Measurements from ENCODE around the gene TMEM37.

DNA sequence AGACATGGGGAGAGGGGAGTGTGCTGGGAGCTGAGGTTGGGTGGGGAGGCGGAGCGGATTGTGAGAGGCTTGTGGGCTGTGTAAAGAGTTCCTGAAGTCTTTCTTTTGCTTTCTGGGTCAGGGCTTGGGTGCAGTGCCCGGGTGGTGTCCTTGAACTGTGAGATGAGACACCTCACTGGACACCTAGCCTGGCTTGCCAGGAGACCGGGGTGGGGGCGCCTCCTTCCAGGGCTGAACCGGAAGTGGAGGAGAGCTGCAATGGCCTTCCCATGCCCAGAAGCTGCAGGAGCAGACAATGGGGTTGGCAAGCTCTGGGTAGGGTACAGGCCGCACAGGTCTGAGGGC is 4.3 kb downstream of the TMEM37 start:
- TF ChIP-seq, protein P1, sequence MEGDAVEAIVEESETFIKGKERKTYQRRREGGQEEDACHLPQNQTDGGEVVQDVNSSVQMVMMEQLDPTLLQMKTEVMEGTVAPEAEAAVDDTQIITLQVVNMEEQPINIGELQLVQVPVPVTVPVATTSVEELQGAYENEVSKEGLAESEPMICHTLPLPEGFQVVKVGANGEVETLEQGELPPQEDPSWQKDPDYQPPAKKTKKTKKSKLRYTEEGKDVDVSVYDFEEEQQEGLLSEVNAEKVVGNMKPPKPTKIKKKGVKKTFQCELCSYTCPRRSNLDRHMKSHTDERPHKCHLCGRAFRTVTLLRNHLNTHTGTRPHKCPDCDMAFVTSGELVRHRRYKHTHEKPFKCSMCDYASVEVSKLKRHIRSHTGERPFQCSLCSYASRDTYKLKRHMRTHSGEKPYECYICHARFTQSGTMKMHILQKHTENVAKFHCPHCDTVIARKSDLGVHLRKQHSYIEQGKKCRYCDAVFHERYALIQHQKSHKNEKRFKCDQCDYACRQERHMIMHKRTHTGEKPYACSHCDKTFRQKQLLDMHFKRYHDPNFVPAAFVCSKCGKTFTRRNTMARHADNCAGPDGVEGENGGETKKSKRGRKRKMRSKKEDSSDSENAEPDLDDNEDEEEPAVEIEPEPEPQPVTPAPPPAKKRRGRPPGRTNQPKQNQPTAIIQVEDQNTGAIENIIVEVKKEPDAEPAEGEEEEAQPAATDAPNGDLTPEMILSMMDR (conservative IDR thresholded peaks at IDR 0.05; ENCODE audit: low read depth, low read length): no peak
- no peak for TF ChIP-seq EZH2 (IDR thresholded peaks at IDR 0.05; ENCODE audit: borderline replicate concordance, low read depth, low read length, poor library complexity, severe bottlenecking)
